NCI-H2107 treated with DMSO at 0.1 percent for 48 hours (cell line): ENCODE results near the gene SRL.
A peak's percentile ranks its signal among the peaks of the same experiment; 100 is the strongest.

Experiments
- DNase-seq: peaks from one replicate; lab custom pipeline; 2025; ENCODE audit not compliant: unreplicated experiment; lab: John Stamatoyannopoulos, UW

SRL gene

DNA sequence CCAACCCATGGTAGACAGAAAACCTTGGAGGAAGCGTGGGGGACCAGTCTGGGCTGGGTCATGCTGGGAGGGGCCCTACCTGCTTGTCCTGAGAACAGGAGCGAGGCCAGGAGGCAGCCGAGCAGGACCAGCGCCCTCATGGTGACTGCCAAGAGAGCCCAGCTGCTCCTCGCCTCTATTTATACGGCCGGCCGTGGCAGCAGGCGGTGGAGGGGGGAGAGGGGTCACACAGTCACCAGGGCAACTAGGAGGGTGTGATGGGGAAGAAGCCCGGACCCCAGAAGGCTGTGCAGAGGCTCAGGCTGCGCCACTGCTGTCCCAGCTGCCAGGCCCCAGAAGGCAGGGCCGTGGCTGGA lies at the start of gene SRL:
Gene SRL (minus strand): TSS at position 153 of the 356 bp plus-strand sequence. CDS start 13 bp downstream, at position 140.
- no peak for DNase-seq

DNA sequence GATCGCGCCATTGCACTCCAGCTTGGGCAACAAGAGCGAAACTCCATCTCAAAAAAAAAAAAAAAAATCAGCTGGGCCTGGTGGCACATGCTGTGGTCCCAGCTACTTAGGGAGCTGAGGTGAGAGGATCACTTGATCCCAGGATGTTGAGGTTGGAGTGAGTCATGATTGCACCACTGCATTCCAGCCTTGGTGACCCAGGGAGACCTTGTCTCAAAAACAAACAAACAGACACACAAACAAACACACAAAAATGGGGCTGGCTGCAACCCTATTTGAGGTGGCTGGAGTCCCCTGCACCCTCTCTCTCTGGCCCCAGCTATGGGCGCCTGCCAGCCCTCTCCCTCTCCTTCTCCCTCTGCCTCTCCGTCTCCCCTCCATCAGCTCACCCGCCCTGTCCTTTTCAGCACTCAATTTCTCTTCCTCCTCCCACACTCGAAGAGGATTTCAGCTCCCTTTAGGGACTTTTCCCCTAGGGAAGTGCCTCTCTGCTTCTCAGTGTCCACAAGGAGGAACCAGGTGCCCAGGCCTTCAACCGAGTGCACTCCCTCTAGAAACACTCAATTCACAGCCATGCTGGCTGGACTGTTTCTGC lies 48.5 kb upstream of the SRL start:
- peak; percentile 45 for DNase-seq

DNA sequence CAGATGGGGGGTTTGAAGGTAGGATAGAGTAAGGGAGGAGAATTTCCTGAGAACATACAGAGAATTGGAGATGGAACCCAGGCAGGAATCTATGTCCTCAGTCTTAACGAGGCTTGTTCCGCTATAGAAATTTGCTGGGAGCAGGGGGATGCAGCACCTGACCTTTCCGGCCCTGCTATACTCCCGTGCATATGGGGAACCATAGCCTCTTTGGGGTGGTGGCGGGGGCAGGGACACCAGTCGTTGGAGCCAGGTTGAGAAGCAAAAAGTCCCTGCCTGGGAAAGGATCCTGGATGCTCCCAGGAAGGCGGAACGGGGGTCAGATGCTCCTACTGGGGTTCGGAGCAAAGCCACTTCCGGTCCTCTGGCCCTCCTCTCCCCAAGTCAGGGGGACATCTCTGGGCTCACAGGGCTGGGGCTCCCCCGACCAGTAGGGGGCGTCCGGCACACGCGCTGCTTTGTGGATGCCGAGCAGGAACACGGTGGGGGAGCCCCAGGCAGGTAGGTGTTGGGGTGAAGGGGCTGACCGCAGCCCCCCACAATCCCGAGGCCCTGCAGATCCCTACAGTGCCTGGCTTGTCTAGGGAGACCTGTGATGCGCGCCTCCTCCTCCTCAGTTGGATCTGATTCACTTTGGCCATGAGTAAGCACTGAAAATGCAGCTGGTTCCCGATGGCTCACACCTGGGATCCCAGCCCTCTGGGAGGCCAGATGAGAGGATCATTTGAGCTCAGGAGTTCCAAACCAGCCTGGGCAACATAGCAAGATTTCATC lies 46.5 kb upstream of the SRL start:
- DNase-seq: no peak

DNA sequence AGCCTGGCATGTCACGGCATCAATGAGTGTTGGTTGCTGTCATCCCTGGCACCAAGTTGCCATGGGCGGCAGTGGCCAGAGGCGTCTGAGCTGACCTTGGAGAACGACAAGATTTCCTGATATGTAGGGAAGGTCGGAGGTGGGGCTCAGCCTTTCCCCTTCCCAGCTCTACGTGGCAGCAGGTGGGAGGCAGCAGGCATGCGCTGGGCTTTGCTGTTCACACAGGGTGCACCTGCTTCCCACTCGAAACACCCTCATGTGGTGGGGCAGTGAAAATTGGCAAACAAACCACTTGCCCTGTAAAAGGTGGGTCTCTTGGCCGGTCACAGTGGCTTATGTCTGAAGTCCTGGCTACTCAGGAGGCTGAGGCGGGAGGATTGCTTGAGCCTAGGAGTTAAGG lies 43.3 kb upstream of the SRL start:
- peak; percentile 37 for DNase-seq

DNA sequence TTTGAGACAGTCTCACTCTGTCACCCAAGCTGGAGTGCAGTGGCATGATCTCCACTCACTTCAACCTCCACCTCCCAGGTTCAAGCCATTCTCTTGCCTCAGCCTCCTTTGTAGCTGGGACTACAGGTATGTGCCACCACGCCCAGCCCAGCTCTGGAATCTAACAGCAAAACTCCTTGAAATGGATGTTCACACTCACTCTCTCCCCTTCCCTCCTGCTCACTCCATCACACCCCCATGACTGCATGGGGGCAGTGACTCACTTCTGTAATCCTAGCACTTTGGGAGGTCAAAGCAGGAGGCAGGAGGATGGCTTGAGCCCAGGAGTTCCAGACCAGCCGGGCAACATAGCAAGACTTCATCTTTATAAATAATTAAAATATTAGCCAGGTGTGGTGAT lies 42.1 kb upstream of the SRL start:
- no peak for DNase-seq

DNA sequence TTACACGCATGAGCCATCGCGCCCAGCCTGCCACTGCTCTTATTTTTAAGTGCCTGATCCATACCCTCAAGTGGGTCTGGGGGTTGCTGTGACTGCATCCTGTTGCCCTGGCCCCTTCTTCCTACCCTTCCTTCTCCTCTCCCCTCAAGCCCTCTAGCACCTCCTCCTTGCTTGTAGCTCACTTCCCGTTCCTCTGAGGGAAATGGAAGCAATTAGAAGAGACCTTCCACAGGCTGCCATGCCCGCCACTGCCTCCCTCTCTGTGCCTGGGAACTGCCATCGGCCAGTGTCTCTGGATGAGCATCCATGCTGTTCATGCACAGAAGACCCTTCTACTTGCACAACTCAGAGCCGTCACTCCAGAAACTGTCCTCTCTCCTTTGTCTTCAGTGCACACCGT lies 41.6 kb upstream of the SRL start:
- no peak for DNase-seq

DNA sequence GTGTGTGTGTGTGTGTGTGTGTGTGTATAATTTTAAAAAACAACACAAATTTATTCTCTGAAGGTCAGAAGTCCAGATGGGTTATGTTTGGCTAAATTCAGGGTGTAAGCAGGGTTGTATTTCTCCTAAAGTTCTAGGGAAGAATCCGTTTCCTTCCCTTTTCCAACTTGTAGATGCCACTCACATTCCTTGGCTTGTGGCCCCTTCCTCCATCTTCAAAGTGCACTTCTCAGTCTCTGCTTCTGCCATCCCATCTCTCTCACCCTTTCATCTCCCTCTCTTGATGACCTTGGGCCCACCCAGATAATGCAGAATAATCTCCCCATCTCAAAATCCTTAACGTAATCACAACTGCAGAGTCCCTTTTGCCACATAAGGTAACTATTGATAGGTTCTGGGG lies 38.7 kb upstream of the SRL start:
- DNase-seq: no peak

- DNase-seq: no peak
Observed at GRCh38 chr16:4277987-4278513, 36.2 kb upstream of the SRL start.

DNA sequence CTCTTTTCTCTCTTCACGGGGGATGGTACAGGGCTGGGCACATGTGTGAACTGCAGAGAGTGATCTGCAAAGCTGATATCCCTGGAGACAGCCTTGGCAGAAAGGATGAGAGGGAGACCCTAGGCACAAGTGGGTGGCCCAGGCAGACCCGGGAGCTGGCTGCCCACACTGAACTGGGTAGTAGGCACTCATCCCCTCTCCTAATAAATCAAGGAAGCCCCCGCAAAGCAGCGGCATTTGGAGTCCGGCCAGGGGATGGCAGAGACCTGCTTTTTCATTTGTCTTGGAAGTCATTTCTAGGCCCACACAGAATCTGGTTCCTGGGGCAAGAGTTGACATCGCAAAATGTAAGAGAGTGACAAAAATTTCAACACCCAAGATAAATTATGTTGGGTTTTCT lies 34.0 kb upstream of the SRL start:
- DNase-seq: no peak

GRCh38 chr16:4273858-4274311 lies 32.0 kb upstream of the SRL start:
- no peak for DNase-seq

DNA sequence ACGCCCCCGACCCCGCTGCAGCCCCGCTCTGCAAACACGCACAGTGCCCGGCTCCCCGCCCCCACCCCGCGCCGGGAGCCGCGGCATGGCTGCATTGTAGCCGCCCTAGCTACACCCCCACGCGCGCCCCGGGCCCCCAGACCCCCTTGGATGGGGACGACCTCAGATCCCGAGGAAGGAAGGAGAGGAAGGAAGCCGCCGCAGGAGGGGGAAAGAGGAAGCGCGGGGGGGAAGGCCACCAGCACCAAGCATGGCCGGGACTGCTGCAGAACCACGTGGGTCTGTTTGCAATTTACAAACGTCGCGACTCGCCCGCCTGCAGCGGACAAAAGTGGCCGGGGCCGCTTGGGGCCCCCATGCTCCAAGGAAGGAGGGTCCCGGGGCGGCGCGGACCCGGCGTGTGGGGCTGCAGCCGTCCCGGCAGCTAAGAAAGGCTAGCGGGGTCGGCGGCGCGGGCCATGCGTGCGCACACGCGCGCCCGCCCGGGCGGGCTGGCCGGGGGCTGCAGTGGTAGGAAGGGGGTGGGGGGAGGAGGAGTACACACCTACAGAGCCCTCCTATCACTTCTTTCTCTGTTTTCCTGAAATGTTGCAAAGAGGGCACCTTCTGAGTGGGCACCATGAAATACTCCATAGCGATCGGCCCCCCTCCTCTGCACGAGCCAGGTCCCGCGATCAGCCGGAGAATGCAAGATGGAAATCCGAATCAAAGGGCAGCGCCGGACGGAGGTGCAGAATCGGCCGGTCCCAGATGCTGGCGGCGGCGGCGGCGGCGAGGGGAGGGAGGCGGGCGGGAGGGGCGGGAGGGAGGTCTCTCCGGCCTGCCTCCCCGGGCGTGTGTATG lies 30.5 kb upstream of the SRL start:
- no peak for DNase-seq

GRCh38 chr16:4271176-4272113 lies 29.6 kb upstream of the SRL start:
- DNase-seq: peak; percentile 79

GRCh38 chr16:4270595-4270994 lies 28.7 kb upstream of the SRL start:
- no peak for DNase-seq

DNA sequence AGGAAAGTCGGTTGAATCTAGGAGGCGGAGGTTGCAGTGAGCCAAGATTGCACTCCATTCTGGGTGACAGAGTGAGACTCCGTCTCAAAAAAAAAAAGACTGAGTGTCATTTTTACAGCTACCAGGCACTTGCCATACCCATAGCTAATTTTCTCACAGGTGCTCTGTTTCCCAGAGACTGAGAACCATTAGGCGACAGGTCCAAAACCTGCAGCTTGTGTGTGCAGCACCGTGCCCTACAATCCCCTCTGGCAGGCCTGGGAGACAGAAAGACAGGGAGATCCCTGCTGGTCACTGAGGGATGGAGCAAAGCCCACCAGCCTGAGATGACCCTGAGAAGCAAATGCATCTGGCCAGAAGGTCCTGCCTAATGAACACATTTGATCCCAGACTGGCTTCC lies 28.2 kb upstream of the SRL start:
- DNase-seq: no peak

GRCh38 chr16:4266372-4266771 lies 24.5 kb upstream of the SRL start:
- no peak for DNase-seq

DNA sequence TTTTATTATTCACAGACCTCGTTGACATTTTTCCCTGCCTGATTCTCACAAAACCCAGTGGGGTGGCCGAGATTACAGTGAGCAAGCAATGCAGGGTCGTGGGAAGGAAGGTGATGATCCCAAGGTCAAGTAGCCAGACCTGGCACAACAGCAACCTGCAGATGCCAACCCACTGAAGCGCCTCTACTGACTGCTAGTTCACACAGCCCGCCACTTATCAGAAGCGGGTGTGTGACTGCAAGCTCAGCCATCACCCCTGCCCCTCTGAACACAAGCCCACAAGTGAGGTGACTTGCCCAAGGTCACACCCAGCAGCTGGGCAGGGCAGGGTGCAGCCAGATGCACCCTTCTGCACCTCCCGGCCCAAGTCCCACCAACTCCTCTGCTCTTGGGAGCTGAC lies 23.8 kb upstream of the SRL start:
- no peak for DNase-seq

DNA sequence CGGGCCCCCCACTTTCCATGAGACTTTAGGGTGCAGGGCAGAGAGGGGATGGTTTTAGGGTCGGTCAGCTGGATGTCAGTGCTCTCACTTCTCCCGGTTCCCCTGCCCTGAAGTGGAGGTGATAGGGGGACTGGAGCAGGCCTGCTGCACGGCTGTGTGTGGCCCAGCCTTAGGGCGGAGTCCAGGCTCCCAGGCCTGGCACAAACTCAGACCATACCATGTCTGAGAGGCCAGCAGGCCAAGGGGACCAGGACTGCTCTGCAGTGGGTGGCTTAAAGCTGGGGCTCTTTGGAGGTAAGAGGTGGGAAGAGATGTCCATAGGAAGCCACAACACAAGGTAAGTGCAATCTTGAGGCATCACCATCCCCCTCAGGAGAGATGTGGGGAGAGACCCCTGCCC lies 22.7 kb upstream of the SRL start:
- DNase-seq: no peak

DNA sequence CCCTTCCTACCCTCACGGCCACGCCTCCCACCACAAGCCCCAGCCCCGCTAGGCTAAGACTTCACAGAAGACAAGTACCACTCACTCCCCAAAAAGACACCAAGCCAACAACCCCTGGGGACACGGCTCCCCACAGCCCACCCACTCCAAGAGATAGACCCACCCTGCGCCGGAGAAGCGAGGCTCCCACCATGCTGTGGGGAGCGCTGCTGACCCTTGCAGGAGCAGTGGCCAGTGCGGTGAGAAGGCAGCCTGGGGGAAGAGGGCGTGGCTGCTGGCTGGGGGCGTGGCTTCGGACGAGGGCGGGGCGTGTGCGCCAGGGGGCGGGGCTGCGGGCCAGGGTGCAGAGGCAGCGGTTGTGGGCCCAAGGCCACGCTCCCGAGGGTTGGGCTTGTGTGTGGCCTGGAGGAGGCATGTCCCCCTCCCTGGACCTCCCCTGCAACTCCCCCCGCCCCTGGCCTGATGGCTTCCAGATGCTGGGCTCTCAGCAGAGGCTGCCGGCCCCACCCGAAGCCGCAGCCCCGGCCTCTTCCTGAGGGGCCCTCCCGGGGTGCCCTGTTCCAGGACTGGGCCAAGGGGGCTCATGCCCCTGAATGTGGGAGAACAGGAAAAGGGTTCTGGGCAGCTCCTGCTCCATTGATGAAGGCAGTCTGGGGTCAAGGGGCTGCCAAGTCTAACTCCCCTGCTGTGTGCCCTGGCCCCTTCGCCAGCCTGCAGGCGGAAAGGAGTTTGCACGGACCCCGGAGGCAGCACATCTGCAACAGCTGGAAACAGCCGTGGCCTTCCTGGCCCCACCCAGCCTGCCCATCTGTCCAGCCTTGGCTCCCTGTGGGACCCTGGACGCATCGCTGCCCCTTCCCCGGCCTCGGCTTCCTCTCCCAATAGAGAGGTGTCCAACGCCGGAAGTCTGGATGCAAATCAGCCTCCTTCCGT lies 21.9 kb upstream of the SRL start:
- DNase-seq: no peak

DNA sequence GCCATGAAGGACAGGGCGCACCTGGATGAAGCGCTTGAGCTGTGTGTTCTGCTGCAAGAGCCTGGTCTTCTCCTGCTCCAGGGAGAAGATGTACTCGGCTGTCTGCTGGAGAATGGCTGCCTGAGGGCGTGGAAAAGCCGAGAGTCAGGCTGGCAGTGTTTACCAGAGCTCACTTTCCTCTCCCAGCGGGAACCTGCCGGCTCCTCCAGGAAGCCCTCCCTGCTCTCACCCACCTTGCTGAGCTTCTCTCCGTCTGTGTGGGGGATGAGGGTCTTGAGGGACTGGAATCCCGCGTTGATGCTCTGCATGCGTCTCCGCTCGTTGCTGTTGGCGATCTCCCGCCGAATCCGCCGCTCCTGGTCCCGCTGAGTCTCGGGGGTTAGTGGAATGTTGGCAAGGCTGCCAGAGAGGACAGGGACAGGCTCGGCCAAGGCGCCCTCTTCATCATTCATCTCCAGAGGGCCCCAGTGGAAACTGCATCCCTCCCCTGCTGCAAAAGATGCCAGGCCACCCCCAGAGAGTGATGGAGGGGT lies 20.5 kb upstream of the SRL start:
- no peak for DNase-seq
